MV-4-11 (cell line): ENCODE data around the gene ERCC1.

Experiments
- DNase-seq: peaks from one replicate; lab custom pipeline; 2025; lab: John Stamatoyannopoulos, UW

ERCC1 gene

GRCh38 chr19:45364696-45365095 is 59.0 kb downstream of the ERCC1 start:
- no peak for DNase-seq

- no peak for DNase-seq
Observed at GRCh38 chr19:45363861-45364459, 59.8 kb downstream of the ERCC1 start.

- no peak for DNase-seq
Observed at GRCh38 chr19:45362291-45362690, 61.4 kb downstream of the ERCC1 start.

- no peak for DNase-seq
Observed at GRCh38 chr19:45361608-45362007, 62.1 kb downstream of the ERCC1 start.

GRCh38 chr19:45358213-45358792 is 65.4 kb downstream of the ERCC1 start:
- DNase-seq, result no peak

GRCh38 chr19:45357445-45357783 is 66.3 kb downstream of the ERCC1 start:
- no peak for DNase-seq
